Nephron progenitor cell (in vitro differentiated cells): Measurements from ENCODE around the gene HOXC9.

Source experiments
- DNase-seq: peaks from one replicate; pipeline ENCODE4 v3.0.0; 2021
- H3K27ac Mint-ChIP-seq: 2 replicates; pipeline ENCODE4 v1.8.0; 2021; ENCODE audit warnings: mild to moderate bottlenecking, moderate library complexity, mixed read lengths
- H3K27me3 Mint-ChIP-seq: 2 replicates; pipeline ENCODE4 v1.8.0; 2021; ENCODE audit warnings: mild to moderate bottlenecking, low read depth, mixed read lengths; ENCODE audit not compliant: poor library complexity
- H3K36me3 Mint-ChIP-seq: 2 replicates; pipeline ENCODE4 v1.8.0; 2021; ENCODE audit warnings: low read depth, mixed read lengths
- H3K4me1 Mint-ChIP-seq: 2 replicates; pipeline ENCODE4 v1.8.0; 2021; ENCODE audit warnings: mixed read lengths
- H3K4me3 Mint-ChIP-seq: 2 replicates; pipeline ENCODE4 v1.8.0; 2021; ENCODE audit warnings: mild to moderate bottlenecking, moderate library complexity, mixed read lengths
- H3K9me3 Mint-ChIP-seq: 2 replicates; pipeline ENCODE4 v1.8.0; 2021; ENCODE audit warnings: mild to moderate bottlenecking, moderate library complexity, mixed read lengths
- TF ChIP-seq, protein P1 (sequence below): fragments of 200-600 bp; sonication (generic); IDR thresholded peaks from 2 replicates; pipeline ENCODE4 v1.5.0; 2021; ENCODE audit warnings: antibody characterized with exemption

HOXC9 gene

DNA sequence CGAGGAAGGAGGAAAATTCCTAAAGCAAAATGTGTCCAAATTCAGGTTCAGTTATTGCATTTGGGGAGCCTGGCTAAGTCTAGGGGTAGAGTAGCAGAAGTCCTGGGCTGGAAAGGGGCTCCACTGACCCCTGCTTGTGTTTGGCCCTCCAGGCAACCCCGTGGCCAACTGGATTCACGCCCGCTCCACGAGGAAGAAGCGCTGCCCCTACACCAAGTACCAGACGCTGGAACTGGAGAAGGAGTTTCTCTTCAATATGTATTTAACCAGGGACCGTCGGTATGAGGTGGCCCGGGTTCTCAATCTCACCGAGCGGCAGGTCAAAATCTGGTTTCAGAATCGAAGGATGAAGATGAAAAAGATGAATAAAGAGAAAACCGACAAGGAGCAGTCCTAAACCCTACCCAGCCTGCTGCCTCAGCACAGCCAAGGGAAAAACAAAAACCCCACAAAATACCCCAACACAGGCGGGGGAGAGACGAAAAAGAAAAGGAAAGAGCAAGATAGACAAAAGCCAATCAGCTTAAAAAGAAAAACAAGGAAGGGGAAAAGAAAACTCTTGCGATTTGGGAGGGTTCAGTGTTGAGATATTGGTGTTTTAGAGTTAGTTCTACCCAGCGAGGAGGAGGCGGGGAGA lies 2.4 kb downstream of the HOXC9 start:
- no peaks in the 10 kb centered on the region for H3K9me3 Mint-ChIP-seq
- H3K27ac Mint-ChIP-seq, result peak overlapping the region; percentile 97
- TF ChIP-seq, protein P1, sequence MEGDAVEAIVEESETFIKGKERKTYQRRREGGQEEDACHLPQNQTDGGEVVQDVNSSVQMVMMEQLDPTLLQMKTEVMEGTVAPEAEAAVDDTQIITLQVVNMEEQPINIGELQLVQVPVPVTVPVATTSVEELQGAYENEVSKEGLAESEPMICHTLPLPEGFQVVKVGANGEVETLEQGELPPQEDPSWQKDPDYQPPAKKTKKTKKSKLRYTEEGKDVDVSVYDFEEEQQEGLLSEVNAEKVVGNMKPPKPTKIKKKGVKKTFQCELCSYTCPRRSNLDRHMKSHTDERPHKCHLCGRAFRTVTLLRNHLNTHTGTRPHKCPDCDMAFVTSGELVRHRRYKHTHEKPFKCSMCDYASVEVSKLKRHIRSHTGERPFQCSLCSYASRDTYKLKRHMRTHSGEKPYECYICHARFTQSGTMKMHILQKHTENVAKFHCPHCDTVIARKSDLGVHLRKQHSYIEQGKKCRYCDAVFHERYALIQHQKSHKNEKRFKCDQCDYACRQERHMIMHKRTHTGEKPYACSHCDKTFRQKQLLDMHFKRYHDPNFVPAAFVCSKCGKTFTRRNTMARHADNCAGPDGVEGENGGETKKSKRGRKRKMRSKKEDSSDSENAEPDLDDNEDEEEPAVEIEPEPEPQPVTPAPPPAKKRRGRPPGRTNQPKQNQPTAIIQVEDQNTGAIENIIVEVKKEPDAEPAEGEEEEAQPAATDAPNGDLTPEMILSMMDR, result no peak
- DNase-seq, result no peak
- peak overlapping the region; percentile 98 for H3K4me3 Mint-ChIP-seq
- peaks cover 11% of the 10 kb centered on the region for H3K27me3 Mint-ChIP-seq
- peaks cover 43% of the 10 kb centered on the region for H3K36me3 Mint-ChIP-seq
- peaks cover 80% of the 10 kb centered on the region for H3K4me1 Mint-ChIP-seq

DNA sequence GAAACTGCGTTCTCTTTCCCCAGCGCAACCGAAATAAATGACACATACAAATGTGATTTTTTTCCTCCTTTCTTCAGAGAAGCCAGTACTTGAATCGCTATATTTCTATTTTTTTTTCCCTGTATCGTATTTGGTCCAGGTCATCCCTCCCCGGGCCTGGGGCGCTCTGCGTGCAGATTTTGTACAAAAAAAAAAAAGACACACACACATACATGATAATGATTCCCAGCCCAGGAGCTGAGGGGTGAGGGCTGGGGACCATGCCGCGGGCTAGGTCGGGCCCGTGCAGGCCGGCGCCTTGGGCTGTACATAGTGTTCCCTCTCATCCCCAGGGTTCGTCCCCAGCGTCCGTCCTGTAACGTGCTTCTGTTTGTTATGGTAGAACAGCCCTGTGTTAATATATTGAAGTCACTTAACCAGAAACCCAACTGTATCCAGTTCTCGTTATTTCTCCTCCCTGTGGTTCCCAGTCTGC lies 3.0 kb downstream of the HOXC9 start:
- Mint-ChIP-seq H3K27ac (peak overlapping the region; percentile 97), H3K4me3 (peak overlapping the region; percentile 98), H3K27me3 (peaks cover 8% of the 10 kb centered on the region), H3K36me3 (peaks cover 43% of the 10 kb centered on the region), H3K9me3 (no peaks in the 10 kb centered on the region), H3K4me1 (peaks cover 80% of the 10 kb centered on the region)
- TF ChIP-seq, protein P1, result no peak
- DNase-seq, result no peak

DNA sequence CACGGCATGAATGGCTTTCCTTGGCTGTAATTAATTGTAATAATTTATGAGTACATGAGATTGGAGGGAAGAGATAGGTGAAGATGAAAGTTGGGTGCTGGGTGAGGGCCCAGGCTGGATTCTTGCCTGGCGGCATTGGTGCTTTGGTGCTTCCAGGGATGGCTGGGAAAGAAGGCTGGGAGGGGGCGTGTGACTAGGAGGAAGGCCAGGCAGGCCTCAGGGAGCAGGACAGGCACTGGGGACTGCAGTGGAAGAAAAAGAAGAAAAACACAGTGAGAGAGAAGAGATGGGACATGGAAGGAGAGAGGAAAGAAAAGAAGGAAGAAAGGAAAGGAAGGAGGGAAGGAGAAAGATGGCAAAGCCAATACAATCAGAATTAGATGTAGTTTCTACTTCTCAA lies 3.7 kb downstream of the HOXC9 start:
- Mint-ChIP-seq H3K4me3 (peak overlapping the region; percentile 98), H3K36me3 (peaks cover 43% of the 10 kb centered on the region), H3K4me1 (peaks cover 79% of the 10 kb centered on the region), H3K27me3 (peaks cover 5% of the 10 kb centered on the region), H3K9me3 (no peaks in the 10 kb centered on the region), H3K27ac (peak overlapping the region; percentile 97)
- no peak for DNase-seq
- TF ChIP-seq, protein P1, result no peak

DNA sequence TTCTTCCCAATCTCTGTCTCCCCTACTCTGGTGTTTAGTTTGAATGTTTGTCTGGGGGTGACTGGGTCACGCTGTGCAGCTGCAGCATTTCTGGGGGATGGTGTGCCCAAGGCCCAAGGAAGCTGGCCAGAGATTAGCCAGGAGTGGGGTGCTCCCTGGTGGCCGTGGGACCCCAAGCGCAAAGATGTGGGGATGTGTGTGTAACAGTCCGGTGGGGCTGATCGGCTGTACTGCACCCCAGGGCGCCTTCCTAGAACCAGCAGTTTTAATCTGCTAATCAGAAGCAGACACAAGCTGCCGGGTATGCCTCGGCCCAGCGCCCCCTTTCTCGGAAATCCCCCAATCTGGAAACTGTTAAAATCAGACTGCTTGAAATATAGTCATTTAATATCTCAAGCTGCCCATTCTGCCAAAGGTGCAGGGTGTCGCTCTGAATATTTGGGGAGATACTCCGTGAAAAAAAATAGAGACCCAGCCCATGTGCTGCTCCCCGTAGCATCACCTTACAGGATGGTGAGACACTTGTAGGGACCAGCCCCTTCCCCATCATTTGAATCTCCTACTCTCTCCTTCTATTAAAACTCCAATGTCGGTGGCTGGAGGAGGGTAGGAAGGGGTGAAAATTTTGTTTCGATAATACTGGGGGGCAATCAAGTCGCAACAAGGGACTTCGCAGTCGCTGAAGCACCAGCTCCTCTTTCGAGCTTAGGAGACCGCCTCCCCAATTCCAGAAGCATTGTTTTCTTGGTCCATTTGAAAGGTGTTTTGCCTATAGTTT lies 4.3 kb downstream of the HOXC9 start:
- Mint-ChIP-seq H3K27me3 (peaks cover 5% of the 10 kb centered on the region), H3K27ac (peak overlapping the region; percentile 97), H3K36me3 (peaks cover 45% of the 10 kb centered on the region), H3K4me1 (peaks cover 75% of the 10 kb centered on the region), H3K9me3 (no peaks in the 10 kb centered on the region), H3K4me3 (peak overlapping the region; percentile 98)
- TF ChIP-seq, protein P1, result no peak
- no peak for DNase-seq

DNA sequence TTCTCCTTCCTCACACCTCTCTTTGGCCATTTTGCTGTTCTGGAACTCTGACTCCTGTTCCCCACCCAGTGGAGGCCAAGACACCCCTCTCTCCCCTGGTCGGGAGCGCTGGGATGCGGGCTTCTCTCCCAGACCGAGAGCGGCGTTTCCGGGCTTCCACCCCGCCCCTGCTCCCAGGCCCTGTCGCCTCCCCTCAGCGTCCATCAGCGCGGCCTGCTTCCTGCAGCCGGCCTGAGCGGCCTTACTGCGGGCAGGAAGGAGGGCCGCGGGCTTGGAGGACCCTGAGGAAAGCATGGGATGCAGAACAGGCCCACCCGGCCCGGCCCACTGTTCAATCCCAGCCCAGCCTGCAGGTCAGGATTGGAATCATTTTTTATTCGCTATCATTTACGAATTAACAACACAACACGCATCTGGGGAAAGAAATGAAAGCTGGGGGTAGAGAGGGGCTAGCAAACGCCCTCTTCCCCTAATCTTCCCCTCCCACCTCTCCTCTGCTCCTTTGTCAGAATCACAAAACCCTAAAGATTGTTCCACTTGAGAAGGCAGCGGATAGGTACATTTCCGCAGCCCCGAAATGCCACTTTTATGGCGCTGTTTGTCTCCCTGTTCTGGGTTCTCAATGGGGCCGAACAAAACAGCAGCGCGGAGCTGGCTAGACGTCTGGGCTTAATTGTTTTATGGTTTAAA lies 5.0 kb downstream of the HOXC9 start:
- H3K27me3 Mint-ChIP-seq, result peaks cover 5% of the 10 kb centered on the region
- TF ChIP-seq, protein P1, result no peak
- H3K4me1 Mint-ChIP-seq, result peaks cover 75% of the 10 kb centered on the region
- no peaks in the 10 kb centered on the region for H3K9me3 Mint-ChIP-seq
- peak overlapping the region; percentile 98 for H3K4me3 Mint-ChIP-seq
- H3K27ac Mint-ChIP-seq, result peak overlapping the region; percentile 97
- peaks cover 48% of the 10 kb centered on the region for H3K36me3 Mint-ChIP-seq
- DNase-seq, result peak; percentile 75
